HEK293 (cell line): ENCODE data around the gene HEPH.
"Not testable (repeated sequence)": the region's sequence is repeated elsewhere in the genome, so short reads cannot be mapped to it uniquely, and the experiment has no call there.

ENCODE experiments used
- CTCF ChIA-PET: fragments of 350-600 bp; formaldehyde crosslinking; extraction: SDS; loops from one replicate; lab custom pipeline; 2021; ENCODE audit warnings: antibody characterized with exemption; lab: Yijun Ruan, JAX
- POLR2A ChIA-PET: fragments of 300-600 bp; formaldehyde crosslinking; extraction: SDS; loops from one replicate; lab custom pipeline; 2020; ENCODE audit warnings: antibody characterized with exemption, inconsistent platforms; lab: Yijun Ruan, JAX
- H3K27ac ChIP-seq: fragments of 200-500 bp; sonication (Bioruptor generic); 2 replicates; pipeline ENCODE4 v1.5.1; 2014; ENCODE audit warnings: low read depth, low read length, control low read depth, inconsistent platforms; ENCODE audit errors: extremely low read depth
- H3K36me3 ChIP-seq, 2 experiments: fragments of 200-500 bp in 1 of 2; sonication (Bioruptor generic) in 1 of 2; 1 replicate in 1 of 2; 2 replicates in 1 of 2; pipeline ENCODE4 v1.5.1; 2014 to 2017; ENCODE audit warnings: inconsistent platforms in 2 of 2, low read length in 2 of 2; ENCODE audit not compliant: control insufficient read depth in 2 of 2, insufficient read depth in 1 of 2
- H3K4me1 ChIP-seq: fragments of 200-500 bp; sonication (Bioruptor generic); 2 replicates; pipeline ENCODE4 v1.5.1; 2014; ENCODE audit warnings: mild to moderate bottlenecking, low read length, inconsistent platforms; ENCODE audit not compliant: control insufficient read depth, insufficient read depth
- H3K4me3 ChIP-seq: 2 replicates; pipeline ENCODE4 v1.5.1; 2011; ENCODE audit warnings: low read depth, mild to moderate bottlenecking, control low read depth, low read length, moderate library complexity
- H3K9me3 ChIP-seq: fragments of 200-500 bp; sonication (Bioruptor generic); 2 replicates; pipeline ENCODE4 v1.5.1; 2014; ENCODE audit warnings: low read depth, low read length, inconsistent platforms; ENCODE audit not compliant: control insufficient read depth, insufficient read depth
- BCL11B ChIP-seq: fragments of 450-650 bp; formaldehyde crosslinking; IDR thresholded peaks from 2 replicates; pipeline ENCODE4 v1.5.1; 2016; ENCODE audit warnings: low read depth, missing biosample characterization, missing genetic modification characterization
- GLIS2 ChIP-seq: fragments of 450-650 bp; formaldehyde crosslinking; IDR thresholded peaks from 2 replicates; pipeline ENCODE4 v1.5.1; 2016; ENCODE audit warnings: missing biosample characterization, missing genetic modification characterization
- PBX3 ChIP-seq: sonication (generic); formaldehyde crosslinking; IDR thresholded peaks from 2 replicates; pipeline ENCODE4 v1.8.1; 2022; ENCODE audit warnings: mild to moderate bottlenecking, moderate library complexity, missing genetic modification reagents
- ZBTB1 ChIP-seq: fragments of 450-650 bp; formaldehyde crosslinking; IDR thresholded peaks from 2 replicates; pipeline ENCODE4 v1.5.1; 2016; ENCODE audit warnings: missing biosample characterization, missing genetic modification characterization
- ZBTB10 ChIP-seq: fragments of 450-650 bp; formaldehyde crosslinking; IDR thresholded peaks from 2 replicates; pipeline ENCODE4 v1.5.1; 2016; ENCODE audit warnings: missing biosample characterization, missing genetic modification characterization
- ZNF138 ChIP-seq: fragments of 450-650 bp; formaldehyde crosslinking; IDR thresholded peaks from 2 replicates; pipeline ENCODE4 v1.5.1; 2016; ENCODE audit warnings: missing biosample characterization, missing genetic modification characterization, borderline replicate concordance
- ZNF354C ChIP-seq: fragments of 450-650 bp; formaldehyde crosslinking; IDR thresholded peaks from 2 replicates; pipeline ENCODE4 v1.5.1; 2016; ENCODE audit warnings: missing biosample characterization, missing genetic modification characterization, low read depth, borderline replicate concordance
- ZNF423 ChIP-seq: fragments of 450-650 bp; formaldehyde crosslinking; IDR thresholded peaks from 2 replicates; pipeline ENCODE4 v1.5.1; 2016; ENCODE audit warnings: missing biosample characterization, missing genetic modification characterization
- ZNF529 ChIP-seq: fragments of 450-650 bp; formaldehyde crosslinking; IDR thresholded peaks from 2 replicates; pipeline ENCODE4 v1.5.1; 2017; ENCODE audit warnings: missing genetic modification characterization, missing biosample characterization; ENCODE audit not compliant: insufficient replicate concordance
- ZNF555 ChIP-seq: fragments of 450-650 bp; formaldehyde crosslinking; conservative IDR thresholded peaks from 2 replicates; pipeline ENCODE4 v1.5.1; 2017; ENCODE audit warnings: missing biosample characterization, mild to moderate bottlenecking, missing genetic modification characterization, inconsistent platforms
- ZNF843 ChIP-seq: fragments of 450-650 bp; formaldehyde crosslinking; IDR thresholded peaks from 2 replicates; pipeline ENCODE4 v1.5.1; 2016; ENCODE audit warnings: missing biosample characterization, missing genetic modification characterization
- TF ChIP-seq, protein P1 (sequence below): fragments of 450-650 bp; formaldehyde crosslinking; IDR thresholded peaks from 2 replicates; pipeline ENCODE4 v1.5.1; 2016; ENCODE audit warnings: missing biosample characterization, missing genetic modification characterization
- TF ChIP-seq, protein P2 (sequence below): fragments of 450-650 bp; formaldehyde crosslinking; IDR thresholded peaks from 2 replicates; pipeline ENCODE4 v1.5.1; 2016; ENCODE audit warnings: missing biosample characterization, missing genetic modification characterization

The HEPH gene

DNA sequence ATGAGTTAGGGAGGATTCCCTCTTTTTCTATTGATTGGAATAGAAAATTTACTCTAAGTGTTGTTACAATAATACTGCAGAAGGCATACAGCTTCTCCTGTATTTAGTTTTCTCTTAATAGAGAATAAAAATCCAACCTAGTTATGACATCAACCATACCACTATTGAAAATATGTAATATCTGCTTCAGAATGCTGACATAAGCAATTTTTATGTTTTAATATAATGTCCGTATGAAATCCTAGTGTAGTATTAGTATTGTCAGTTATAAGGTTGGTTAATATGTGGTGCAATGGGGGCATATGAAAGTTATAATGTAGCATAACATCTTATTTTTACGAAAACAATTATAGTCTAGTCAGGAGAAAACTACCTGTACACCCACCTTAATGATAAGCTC lies 68.2 kb downstream of the HEPH start (continued):
- TF ChIP-seq PBX3 (CRISPR knock-in tag) (no peak), BCL11B (no peak)
- TF ChIP-seq, all 188 proteins: peak for 0

DNA sequence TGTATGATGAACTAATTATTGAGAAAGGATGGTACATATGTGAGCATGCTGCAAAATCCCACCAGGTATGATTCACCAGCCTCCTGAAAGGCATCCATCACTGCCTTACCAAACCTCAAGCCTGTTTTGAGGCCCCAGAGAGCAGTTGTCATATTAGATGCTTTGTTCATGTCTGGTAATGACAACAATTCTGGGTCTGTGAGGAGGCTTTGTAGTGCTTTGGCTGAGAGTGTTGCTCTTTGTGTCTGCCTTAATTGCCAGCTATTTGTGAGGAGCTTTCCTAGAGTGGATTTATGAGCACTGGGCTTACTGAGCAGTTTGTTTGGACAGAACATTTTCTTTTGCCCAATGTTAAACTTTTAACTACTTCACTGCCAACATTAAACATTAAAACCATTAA lies 69.2 kb downstream of the HEPH start:
- H3K9me3 ChIP-seq: no peaks in the 10 kb centered on the region; the same call in 1 of the 2 replicates
- H3K27ac ChIP-seq: no peak overlapping the region
- H3K4me1 ChIP-seq: no peaks in the 10 kb centered on the region
- TF ChIP-seq ZNF843 (tag by site-specific recombination) (no peak), ZBTB1 (tag by site-specific recombination) (no peak), ZNF354C (tag by site-specific recombination) (no peak), ZBTB10 (tag by site-specific recombination) (no peak), ZNF555 (tag by site-specific recombination) (no peak), ZNF138 (tag by site-specific recombination) (no peak), ZNF529 (tag by site-specific recombination) (no peak), GLIS2 (no peak), ZNF423 (no peak)
- TF ChIP-seq, protein P1, sequence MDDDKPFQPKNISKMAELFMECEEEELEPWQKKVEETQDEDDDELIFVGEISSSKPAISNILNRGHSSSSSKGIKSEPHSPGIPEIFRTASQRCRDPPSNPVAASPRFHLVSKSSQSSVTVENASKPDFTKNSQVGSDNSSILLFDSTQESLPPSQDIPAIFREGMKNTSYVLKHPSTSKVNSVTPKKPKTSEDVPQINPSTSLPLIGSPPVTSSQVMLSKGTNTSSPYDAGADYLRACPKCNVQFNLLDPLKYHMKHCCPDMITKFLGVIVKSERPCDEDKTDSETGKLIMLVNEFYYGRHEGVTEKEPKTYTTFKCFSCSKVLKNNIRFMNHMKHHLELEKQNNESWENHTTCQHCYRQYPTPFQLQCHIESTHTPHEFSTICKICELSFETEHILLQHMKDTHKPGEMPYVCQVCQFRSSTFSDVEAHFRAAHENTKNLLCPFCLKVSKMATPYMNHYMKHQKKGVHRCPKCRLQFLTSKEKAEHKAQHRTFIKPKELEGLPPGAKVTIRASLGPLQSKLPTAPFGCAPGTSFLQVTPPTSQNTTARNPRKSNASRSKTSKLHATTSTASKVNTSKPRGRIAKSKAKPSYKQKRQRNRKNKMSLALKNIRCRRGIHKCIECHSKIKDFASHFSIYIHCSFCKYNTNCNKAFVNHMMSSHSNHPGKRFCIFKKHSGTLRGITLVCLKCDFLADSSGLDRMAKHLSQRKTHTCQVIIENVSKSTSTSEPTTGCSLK (tag by site-specific recombination): no peak
- TF ChIP-seq, protein P2, sequence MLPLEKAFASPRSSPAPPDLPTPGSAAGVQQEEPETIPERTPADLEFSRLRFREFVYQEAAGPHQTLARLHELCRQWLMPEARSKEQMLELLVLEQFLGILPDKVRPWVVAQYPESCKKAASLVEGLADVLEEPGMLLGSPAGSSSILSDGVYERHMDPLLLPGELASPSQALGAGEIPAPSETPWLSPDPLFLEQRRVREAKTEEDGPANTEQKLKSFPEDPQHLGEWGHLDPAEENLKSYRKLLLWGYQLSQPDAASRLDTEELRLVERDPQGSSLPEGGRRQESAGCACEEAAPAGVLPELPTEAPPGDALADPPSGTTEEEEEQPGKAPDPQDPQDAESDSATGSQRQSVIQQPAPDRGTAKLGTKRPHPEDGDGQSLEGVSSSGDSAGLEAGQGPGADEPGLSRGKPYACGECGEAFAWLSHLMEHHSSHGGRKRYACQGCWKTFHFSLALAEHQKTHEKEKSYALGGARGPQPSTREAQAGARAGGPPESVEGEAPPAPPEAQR (tag by site-specific recombination): no peak
- no peak overlapping the region for H3K4me3 ChIP-seq
- POLR2A ChIA-PET: no interaction called here
- no peaks in the 10 kb centered on the region for H3K36me3 ChIP-seq
- CTCF ChIA-PET: no interaction called here

GRCh38 chrX:66233904-66234303 lies 69.9 kb downstream of the HEPH start:
- H3K4me3 ChIP-seq, POLR2A ChIA-PET, H3K9me3 ChIP-seq, H3K4me1 ChIP-seq, H3K36me3 ChIP-seq, H3K27ac ChIP-seq, CTCF ChIA-PET: not testable (repeated sequence)
